Astrocyte (in vitro differentiated cells and primary cell): Measurements from ENCODE around the gene PTPN22.

Experiments
- CTCF ChIP-seq: IDR thresholded peaks from 2 replicates; pipeline ENCODE4 v1.5.1; 2011; ENCODE audit warnings: low read depth, mild to moderate bottlenecking, inconsistent platforms, low read length, moderate library complexity; ENCODE audit not compliant: insufficient read depth
- EZH2 ChIP-seq: IDR thresholded peaks from 2 replicates; pipeline ENCODE4 v1.6.1; 2012; ENCODE audit warnings: mild to moderate bottlenecking, low read length, inconsistent platforms; ENCODE audit not compliant: insufficient read depth

- TF ChIP-seq EZH2 = no peak
- TF ChIP-seq CTCF = no peak
These were observed 66.9 kb downstream of the PTPN22 start for GRCh38 chr1:113804421-113805255.
